Activated T-helper 17 cell treated with anti-CD3 and anti-CD28 coated beads, Interleukin-2, amount 50 U/mL, for 72 hours (primary cell): ENCODE results near the gene FAAP20. TPM values are rescaled to one million over a fixed set of nuclear protein-coding genes. Genes with fewer than 3 reads are reported as not detected.
A peak's percentile ranks its signal among the peaks of the same experiment; 100 is the strongest.

Source experiments
- ATAC-seq: fragments of 150-1000 bp; cut with Tn5 transposase; replicated peaks from 2 replicates; pipeline ENCODE4 v1.10.0; 2021; ENCODE audit warnings: mild to moderate bottlenecking, moderate library complexity
- H3K27ac Mint-ChIP-seq: one replicate; pipeline ENCODE4 v1.8.0; 2022; ENCODE audit warnings: mixed read lengths
- H3K27me3 Mint-ChIP-seq: one replicate; pipeline ENCODE4 v1.8.0; 2022; ENCODE audit warnings: mixed read lengths
- H3K36me3 Mint-ChIP-seq: one replicate; pipeline ENCODE4 v1.8.0; 2022; ENCODE audit warnings: low read depth, mild to moderate bottlenecking, mixed read lengths
- H3K4me1 Mint-ChIP-seq: one replicate; pipeline ENCODE4 v1.8.0; 2022; ENCODE audit warnings: mixed read lengths
- H3K4me3 Mint-ChIP-seq: one replicate; pipeline ENCODE4 v1.8.0; 2022; ENCODE audit warnings: mild to moderate bottlenecking, mixed read lengths
- H3K9me3 Mint-ChIP-seq: one replicate; pipeline ENCODE4 v1.8.0; 2022; ENCODE audit warnings: mixed read lengths
- total RNA-seq, 2 donors: library from RNA; stranded (reverse); gene quantifications; one replicate each; pipeline ENCODE4 v1.2.3, GENCODE V29; 2022

FAAP20 gene
- total RNA-seq, 2 donors from 2014 or later: 56.7 to 68.3 TPM

DNA sequence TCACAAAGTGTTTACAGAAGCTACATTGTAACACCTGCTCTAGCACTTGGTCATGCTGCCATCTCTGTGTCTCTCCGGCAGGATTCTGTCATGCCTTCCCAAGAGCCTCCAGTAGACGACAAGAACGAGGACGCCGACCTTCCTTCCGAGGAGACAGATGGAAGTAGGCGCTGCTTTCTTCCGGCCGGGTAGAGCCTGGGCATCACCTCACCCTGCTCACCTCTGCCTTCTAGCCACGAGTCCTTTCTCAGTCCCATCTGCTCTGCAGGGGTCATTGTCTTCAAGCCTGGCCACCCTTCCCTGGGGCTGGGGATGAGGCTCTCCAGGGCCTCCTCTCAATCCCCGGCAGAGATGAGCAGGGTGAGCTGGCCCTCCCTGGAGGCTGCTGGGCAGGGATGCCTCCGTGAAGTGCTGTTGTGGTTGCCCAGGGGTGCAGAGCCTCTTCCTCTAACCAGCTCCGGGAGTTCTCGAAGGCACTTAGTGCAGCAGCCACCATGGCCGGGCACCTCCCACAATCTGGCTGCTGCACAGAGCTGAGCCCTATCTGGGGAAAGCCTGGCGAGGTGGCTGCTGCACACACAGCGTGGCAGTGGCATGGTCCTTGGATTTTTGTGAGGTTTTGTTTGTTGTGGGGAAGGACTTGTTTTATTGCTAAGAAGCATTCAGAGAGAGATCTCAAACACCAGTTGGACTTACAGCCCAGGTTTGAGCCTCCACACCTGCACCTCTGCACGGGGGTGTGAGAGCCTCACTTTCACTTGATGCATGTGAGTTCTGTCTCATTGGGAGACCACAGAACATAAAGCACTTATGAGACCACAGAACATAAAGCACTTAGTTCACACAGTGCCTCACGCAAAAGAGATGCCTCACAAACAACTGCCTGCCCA, 48.4 kb downstream of the FAAP20 start:
- Mint-ChIP-seq H3K27ac (no peak overlapping the region), H3K4me3 (no peak overlapping the region), H3K4me1 (no peaks in the 10 kb centered on the region), H3K27me3 (no peaks in the 10 kb centered on the region), H3K36me3 (no peaks in the 10 kb centered on the region), H3K9me3 (no peaks in the 10 kb centered on the region)
- ATAC-seq: peak; percentile 25

DNA sequence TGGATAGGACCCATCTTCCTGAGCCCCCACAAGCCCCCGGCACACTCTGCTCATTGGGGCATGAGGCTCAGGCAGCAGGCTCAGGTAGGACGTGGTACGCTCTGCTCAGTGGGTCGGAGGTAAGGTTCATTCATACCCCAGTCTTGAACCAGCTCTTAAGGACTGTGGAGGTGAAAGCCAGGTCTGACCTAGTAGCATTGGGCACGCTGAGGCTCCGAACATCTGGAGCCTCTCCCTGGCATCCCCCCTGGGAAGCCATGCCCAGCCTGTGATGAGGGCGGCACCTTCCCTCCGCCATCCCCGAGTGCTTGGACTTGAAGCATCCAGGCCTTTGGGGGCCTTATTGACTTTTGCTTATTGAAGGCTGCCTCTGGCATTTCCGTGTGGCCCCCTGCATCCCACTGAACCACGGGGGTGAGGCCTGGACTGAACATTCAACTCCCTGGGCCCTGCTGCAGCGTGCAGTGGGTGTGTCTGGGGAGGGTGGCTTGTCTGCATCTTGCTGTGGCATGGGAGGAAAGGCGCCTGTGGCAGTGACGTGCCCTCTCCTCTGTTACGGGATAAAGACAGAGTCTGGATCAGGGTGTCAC, 50.0 kb downstream of the FAAP20 start:
- ATAC-seq: no peak
- no peaks in the 10 kb centered on the region for H3K9me3 Mint-ChIP-seq
- no peaks in the 10 kb centered on the region for H3K36me3 Mint-ChIP-seq
- peaks cover 3% of the 10 kb centered on the region for H3K4me1 Mint-ChIP-seq
- no peak overlapping the region for H3K4me3 Mint-ChIP-seq
- H3K27me3 Mint-ChIP-seq: no peaks in the 10 kb centered on the region
- H3K27ac Mint-ChIP-seq: no peak overlapping the region

DNA sequence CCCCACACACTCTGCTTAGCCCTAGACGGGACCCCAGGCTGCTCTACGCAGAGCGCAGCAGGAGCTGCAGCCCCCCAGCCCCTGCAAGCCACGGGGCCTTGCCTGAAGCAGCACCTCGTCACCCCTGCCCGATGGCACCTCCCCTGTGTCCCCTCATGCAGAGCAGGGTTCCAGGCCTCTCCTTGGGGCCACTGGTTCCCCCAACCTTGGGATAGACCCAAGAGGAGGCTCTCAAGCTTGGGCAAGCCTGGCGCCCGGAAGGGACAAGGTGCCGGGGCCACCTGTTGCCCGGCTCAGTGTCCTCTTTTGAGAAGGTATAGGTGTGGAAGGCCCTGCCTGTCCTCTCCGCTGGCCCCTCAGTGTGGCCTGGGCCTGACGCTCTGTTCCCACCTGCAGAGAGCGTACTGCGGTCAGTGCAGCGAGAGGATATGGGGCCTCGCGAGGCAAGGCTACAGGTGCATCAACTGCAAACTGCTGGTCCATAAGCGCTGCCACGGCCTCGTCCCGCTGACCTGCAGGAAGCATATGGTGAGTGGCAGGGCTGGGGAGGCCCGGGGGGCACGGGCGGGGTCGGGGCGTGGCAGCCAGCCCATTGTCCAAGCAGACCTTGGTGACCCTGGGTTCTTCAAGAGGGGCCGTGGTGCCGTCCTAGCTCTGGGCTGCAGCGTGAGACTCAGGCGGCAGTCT, 50.6 kb downstream of the FAAP20 start:
- Mint-ChIP-seq H3K27ac (no peak overlapping the region), H3K4me3 (no peak overlapping the region), H3K36me3 (no peaks in the 10 kb centered on the region), H3K4me1 (peaks cover 3% of the 10 kb centered on the region), H3K9me3 (no peaks in the 10 kb centered on the region), H3K27me3 (no peaks in the 10 kb centered on the region)
- no peak for ATAC-seq

DNA sequence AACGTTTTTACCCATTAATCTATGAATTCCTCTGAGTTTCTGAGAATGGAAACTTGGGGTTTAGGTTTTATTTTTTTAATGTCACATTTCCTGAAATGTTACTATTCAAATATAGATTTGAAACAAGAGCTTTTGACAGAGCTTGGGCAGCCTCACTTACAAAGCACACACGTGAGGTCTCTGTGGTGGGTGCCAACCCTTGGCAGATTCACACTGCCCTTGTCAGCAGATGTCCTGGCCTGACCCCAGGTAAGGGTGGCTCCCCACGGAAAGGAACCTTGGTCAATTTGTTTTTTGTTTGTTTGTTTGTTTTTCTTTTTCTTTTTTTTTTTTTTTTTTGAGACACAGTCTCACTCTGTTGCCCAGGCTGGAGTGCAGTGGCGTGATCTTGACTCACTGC, 53.5 kb downstream of the FAAP20 start:
- Mint-ChIP-seq H3K9me3 (no peaks in the 10 kb centered on the region), H3K27ac (no peak overlapping the region), H3K4me3 (no peak overlapping the region), H3K27me3 (no peaks in the 10 kb centered on the region), H3K36me3 (no peaks in the 10 kb centered on the region), H3K4me1 (peaks cover 3% of the 10 kb centered on the region)
- no peak for ATAC-seq

Other genes with a start within 250 kb of the FAAP20 start
- gene CFAP74, start 191.0 kb downstream of the FAAP20 start, total RNA-seq: not detected
- gene GABRD, start 175.4 kb downstream of the FAAP20 start, total RNA-seq: not detected
- 10 to 100 TPM; 12.2 to 24.7 TPM for gene PRKCZ, start 144.4 kb downstream of the FAAP20 start, total RNA-seq
- gene SKI, start 33.5 kb upstream of the FAAP20 start, total RNA-seq: 10 to 100 TPM; 39.5 to 52.1 TPM
- gene MORN1, start 196.8 kb upstream of the FAAP20 start, total RNA-seq: 1 to 10 TPM; 4.4 to 5.3 TPM
- gene RER1, start 197.1 kb upstream of the FAAP20 start, total RNA-seq: 100 to 1,000 TPM; 120 to 180 TPM
- gene PEX10, start 217.8 kb upstream of the FAAP20 start, total RNA-seq: 10 to 100 TPM; 10.0 to 13.1 TPM